ENCODE results near the gene RSRP1. TPM values are rescaled to one million over a fixed set of nuclear protein-coding genes. Genes with fewer than 3 reads are reported as not detected.
"Not testable (repeated sequence)": the region's sequence is repeated elsewhere in the genome, so short reads cannot be mapped to it uniquely, and the experiment has no call there.

RSRP1 gene
- total RNA-seq (2021; fragmentation: NEBNext Ultra II Directional; extraction: Animal tissue kit (Norgen Biotek cat#: 25700)) = 10 to 100 TPM; 63.4 to 85.2 (median 81.6) TPM
- long read RNA-seq, partial matches to known transcripts = 8 of 24 reads
- long read RNA-seq, other reads (novel, unspliced or antisense) = 9 of 24 reads

GRCh38 chr1:25247024-25247828, at the start of gene RSRP1:
RSRP1 (minus strand) TSS chr1:25247454; CDS start chr1:25246963, 491 bp downstream.
- Mint-ChIP-seq H3K27ac (peak within 1 kb of the TSS; percentile 99), H3K4me3 (peak within 1 kb of the TSS; percentile 98), H3K9me3 (peaks cover 16% of the 10 kb centered on the region), H3K4me1 (ENCODE audit: low read depth) (peaks cover 51% of the 10 kb centered on the region), H3K27me3 (ENCODE audit: insufficient read depth) (peaks cover 14% of the 10 kb centered on the region), H3K36me3 (ENCODE audit: low read depth) (peaks cover 50% of the 10 kb centered on the region)
- DNase-seq = peak; percentile 98
- peak; percentile 68 for TF ChIP-seq CTCF (IDR thresholded peaks at IDR 0.05)

- not testable (repeated sequence) for DNase-seq; H3K36me3 Mint-ChIP-seq (ENCODE audit: low read depth); H3K27ac Mint-ChIP-seq; H3K4me3 Mint-ChIP-seq; H3K9me3 Mint-ChIP-seq; H3K27me3 Mint-ChIP-seq (ENCODE audit: insufficient read depth)
- peaks cover 14% of the 10 kb centered on the region for H3K4me1 Mint-ChIP-seq (ENCODE audit: low read depth)
These were observed 49.2 kb upstream of the RSRP1 start for GRCh38 chr1:25296501-25296900.

- peaks cover 11% of the 10 kb centered on the region for H3K4me1 Mint-ChIP-seq (ENCODE audit: low read depth)
- H3K27ac Mint-ChIP-seq; DNase-seq; H3K27me3 Mint-ChIP-seq (ENCODE audit: insufficient read depth); H3K9me3 Mint-ChIP-seq; H3K4me3 Mint-ChIP-seq; H3K36me3 Mint-ChIP-seq (ENCODE audit: low read depth): not testable (repeated sequence)
These were observed 47.9 kb upstream of the RSRP1 start for GRCh38 chr1:25294889-25295826.

GRCh38 chr1:25293426-25293825, 46.2 kb upstream of the RSRP1 start:
- H3K27ac Mint-ChIP-seq; H3K4me3 Mint-ChIP-seq; H3K9me3 Mint-ChIP-seq; DNase-seq; H3K27me3 Mint-ChIP-seq (ENCODE audit: insufficient read depth); H3K36me3 Mint-ChIP-seq (ENCODE audit: low read depth): not testable (repeated sequence)
- peaks cover 16% of the 10 kb centered on the region for H3K4me1 Mint-ChIP-seq (ENCODE audit: low read depth)

- not testable (repeated sequence) for H3K27me3 Mint-ChIP-seq (ENCODE audit: insufficient read depth); H3K9me3 Mint-ChIP-seq; H3K27ac Mint-ChIP-seq; DNase-seq; H3K4me3 Mint-ChIP-seq; H3K36me3 Mint-ChIP-seq (ENCODE audit: low read depth)
- H3K4me1 Mint-ChIP-seq (ENCODE audit: low read depth) = peaks cover 12% of the 10 kb centered on the region
- peak; percentile 51 for TF ChIP-seq CTCF (IDR thresholded peaks at IDR 0.05)
These were observed 42.8 kb upstream of the RSRP1 start for GRCh38 chr1:25290043-25290442.

- not testable (repeated sequence) for H3K36me3 Mint-ChIP-seq (ENCODE audit: low read depth); H3K4me3 Mint-ChIP-seq; H3K9me3 Mint-ChIP-seq; DNase-seq; H3K27ac Mint-ChIP-seq
- Mint-ChIP-seq H3K27me3 (ENCODE audit: insufficient read depth) (peaks cover 10% of the 10 kb centered on the region), H3K4me1 (ENCODE audit: low read depth) (peaks cover 12% of the 10 kb centered on the region)
These were observed 41.4 kb upstream of the RSRP1 start for GRCh38 chr1:25288573-25289101.

- H3K9me3 Mint-ChIP-seq; H3K36me3 Mint-ChIP-seq (ENCODE audit: low read depth); DNase-seq; H3K27ac Mint-ChIP-seq; H3K4me3 Mint-ChIP-seq: not testable (repeated sequence)
- peaks cover 12% of the 10 kb centered on the region for H3K4me1 Mint-ChIP-seq (ENCODE audit: low read depth)
- H3K27me3 Mint-ChIP-seq (ENCODE audit: insufficient read depth) = peaks cover 13% of the 10 kb centered on the region
These were observed 39.9 kb upstream of the RSRP1 start for GRCh38 chr1:25287164-25287563.

- not testable (repeated sequence) for H3K9me3 Mint-ChIP-seq; H3K36me3 Mint-ChIP-seq (ENCODE audit: low read depth); H3K27ac Mint-ChIP-seq; H3K4me3 Mint-ChIP-seq; DNase-seq
- Mint-ChIP-seq H3K4me1 (ENCODE audit: low read depth) (peaks cover 12% of the 10 kb centered on the region), H3K27me3 (ENCODE audit: insufficient read depth) (peaks cover 13% of the 10 kb centered on the region)
These were observed 38.6 kb upstream of the RSRP1 start for GRCh38 chr1:25285862-25286261.

- DNase-seq; H3K27ac Mint-ChIP-seq; H3K4me3 Mint-ChIP-seq; H3K4me1 Mint-ChIP-seq (ENCODE audit: low read depth); H3K36me3 Mint-ChIP-seq (ENCODE audit: low read depth); H3K9me3 Mint-ChIP-seq: not testable (repeated sequence)
- peaks cover 12% of the 10 kb centered on the region for H3K27me3 Mint-ChIP-seq (ENCODE audit: insufficient read depth)
These were observed 32.4 kb upstream of the RSRP1 start for GRCh38 chr1:25279693-25280111.

GRCh38 chr1:25278790-25279189, 31.5 kb upstream of the RSRP1 start:
- not testable (repeated sequence) for H3K4me1 Mint-ChIP-seq (ENCODE audit: low read depth); DNase-seq; H3K36me3 Mint-ChIP-seq (ENCODE audit: low read depth); H3K27me3 Mint-ChIP-seq (ENCODE audit: insufficient read depth); H3K9me3 Mint-ChIP-seq; H3K27ac Mint-ChIP-seq; H3K4me3 Mint-ChIP-seq

- H3K4me3 Mint-ChIP-seq; H3K27me3 Mint-ChIP-seq (ENCODE audit: insufficient read depth); DNase-seq; H3K9me3 Mint-ChIP-seq; H3K4me1 Mint-ChIP-seq (ENCODE audit: low read depth); H3K36me3 Mint-ChIP-seq (ENCODE audit: low read depth); H3K27ac Mint-ChIP-seq: not testable (repeated sequence)
These were observed 31.1 kb upstream of the RSRP1 start for GRCh38 chr1:25278358-25278757.

Data from HFFc6 (cell line).